ENCODE data around the gene OSBPL2. TPM values are rescaled to one million over a fixed set of nuclear protein-coding genes. Genes with fewer than 3 reads are reported as not detected.

The OSBPL2 gene
- total and polyA plus RNA-seq, 9 of the 15 experiments (the other 6 are each of a cell fraction or from before 2014, with no cell fraction given) = 2.5 to 25.6 (median 14.1) TPM

DNA sequence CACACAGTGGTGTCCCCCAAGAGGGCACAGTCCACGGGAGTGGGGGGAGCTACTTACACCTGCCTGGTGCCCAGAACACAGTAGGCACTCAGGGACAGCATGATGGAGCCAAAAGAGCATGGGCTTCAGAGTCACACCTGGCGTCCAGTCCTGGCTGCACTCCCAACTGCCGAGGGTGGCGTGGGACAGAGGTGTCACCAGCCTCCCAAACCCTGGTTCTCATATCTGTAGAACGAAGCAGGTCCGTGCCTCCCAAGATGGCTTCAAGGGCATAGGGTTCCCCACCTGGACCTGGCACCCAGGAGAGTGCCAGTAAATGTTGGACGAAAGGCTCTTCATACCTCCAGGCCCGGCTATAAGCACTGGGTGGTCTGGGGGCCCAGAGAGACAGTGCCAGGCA, 27.1 kb upstream of the OSBPL2 start (continued):
- TF ChIP-seq ZNF280B (CRISPR knock-in tag; IDR thresholded peaks at IDR 0.05) (no peak), PRPF4 (IDR thresholded peaks at IDR 0.05; ENCODE audit: insufficient read depth, low read depth, low read length, poor library complexity, severe bottlenecking) (no peak), ZC3H11A (IDR thresholded peaks at IDR 0.05; ENCODE audit: low read depth, low read length) (no peak), WHSC1 (IDR thresholded peaks at IDR 0.05; ENCODE audit: low read length) (no peak), ZNF318 (IDR thresholded peaks at IDR 0.05; ENCODE audit: borderline replicate concordance in 1 of 2, low read depth in 1 of 2) (no peak), DIDO1 (tag; IDR thresholded peaks at IDR 0.05; ENCODE audit: low read depth) (no peak)
- TF ChIP-seq, protein P1, sequence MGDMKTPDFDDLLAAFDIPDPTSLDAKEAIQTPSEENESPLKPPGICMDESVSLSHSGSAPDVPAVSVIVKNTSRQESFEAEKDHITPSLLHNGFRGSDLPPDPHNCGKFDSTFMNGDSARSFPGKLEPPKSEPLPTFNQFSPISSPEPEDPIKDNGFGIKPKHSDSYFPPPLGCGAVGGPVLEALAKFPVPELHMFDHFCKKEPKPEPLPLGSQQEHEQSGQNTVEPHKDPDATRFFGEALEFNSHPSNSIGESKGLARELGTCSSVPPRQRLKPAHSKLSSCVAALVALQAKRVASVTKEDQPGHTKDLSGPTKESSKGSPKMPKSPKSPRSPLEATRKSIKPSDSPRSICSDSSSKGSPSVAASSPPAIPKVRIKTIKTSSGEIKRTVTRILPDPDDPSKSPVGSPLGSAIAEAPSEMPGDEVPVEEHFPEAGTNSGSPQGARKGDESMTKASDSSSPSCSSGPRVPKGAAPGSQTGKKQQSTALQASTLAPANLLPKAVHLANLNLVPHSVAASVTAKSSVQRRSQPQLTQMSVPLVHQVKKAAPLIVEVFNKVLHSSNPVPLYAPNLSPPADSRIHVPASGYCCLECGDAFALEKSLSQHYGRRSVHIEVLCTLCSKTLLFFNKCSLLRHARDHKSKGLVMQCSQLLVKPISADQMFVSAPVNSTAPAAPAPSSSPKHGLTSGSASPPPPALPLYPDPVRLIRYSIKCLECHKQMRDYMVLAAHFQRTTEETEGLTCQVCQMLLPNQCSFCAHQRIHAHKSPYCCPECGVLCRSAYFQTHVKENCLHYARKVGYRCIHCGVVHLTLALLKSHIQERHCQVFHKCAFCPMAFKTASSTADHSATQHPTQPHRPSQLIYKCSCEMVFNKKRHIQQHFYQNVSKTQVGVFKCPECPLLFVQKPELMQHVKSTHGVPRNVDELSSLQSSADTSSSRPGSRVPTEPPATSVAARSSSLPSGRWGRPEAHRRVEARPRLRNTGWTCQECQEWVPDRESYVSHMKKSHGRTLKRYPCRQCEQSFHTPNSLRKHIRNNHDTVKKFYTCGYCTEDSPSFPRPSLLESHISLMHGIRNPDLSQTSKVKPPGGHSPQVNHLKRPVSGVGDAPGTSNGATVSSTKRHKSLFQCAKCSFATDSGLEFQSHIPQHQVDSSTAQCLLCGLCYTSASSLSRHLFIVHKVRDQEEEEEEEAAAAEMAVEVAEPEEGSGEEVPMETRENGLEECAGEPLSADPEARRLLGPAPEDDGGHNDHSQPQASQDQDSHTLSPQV (IDR thresholded peaks at IDR 0.05) = no peak

Data from K562 (cell line).